ENCODE measurements around the gene SP3.
"Not testable (repeated sequence)": the region's sequence is repeated elsewhere in the genome, so short reads cannot be mapped to it uniquely, and the experiment has no call there.

Gene SP3

GRCh38 chr2:173940208-173941020 is 24.8 kb downstream of the SP3 start:
- DNase-seq, result no peak

- DNase-seq, result no peak
Measured at GRCh38 chr2:173938700-173939384, 26.3 kb downstream of the SP3 start.

GRCh38 chr2:173935305-173935704 is 29.9 kb downstream of the SP3 start:
- no peak for DNase-seq

GRCh38 chr2:173934895-173935294 is 30.3 kb downstream of the SP3 start:
- DNase-seq, result no peak

GRCh38 chr2:173931751-173932150 is 33.4 kb downstream of the SP3 start:
- no peak for DNase-seq

- DNase-seq, result no peak
Measured at GRCh38 chr2:173929441-173929840, 35.7 kb downstream of the SP3 start.

GRCh38 chr2:173926875-173927274 is 38.3 kb downstream of the SP3 start:
- no peak for DNase-seq

- no peak for DNase-seq
Measured at GRCh38 chr2:173924285-173924684, 40.9 kb downstream of the SP3 start.

- no peak for DNase-seq
Measured at GRCh38 chr2:173922760-173923159, 42.4 kb downstream of the SP3 start.

GRCh38 chr2:173922068-173922467 is 43.1 kb downstream of the SP3 start:
- no peak for DNase-seq

GRCh38 chr2:173914055-173914927 is 50.9 kb downstream of the SP3 start:
- DNase-seq, result no peak

GRCh38 chr2:173909846-173910245 is 55.3 kb downstream of the SP3 start:
- DNase-seq, result no peak

- DNase-seq, result no peak
Measured at GRCh38 chr2:173906626-173907025, 58.5 kb downstream of the SP3 start.

- no peak for DNase-seq
Measured at GRCh38 chr2:173903601-173904394, 61.4 kb downstream of the SP3 start.

- no peak for DNase-seq
Measured at GRCh38 chr2:173898996-173899395, 66.2 kb downstream of the SP3 start.

GRCh38 chr2:173898178-173898668 is 67.0 kb downstream of the SP3 start:
- DNase-seq, result no peak

- DNase-seq, result no peak
Measured at GRCh38 chr2:173896755-173897154, 68.4 kb downstream of the SP3 start.

GRCh38 chr2:173892341-173892740 is 72.8 kb downstream of the SP3 start:
- DNase-seq, result no peak

GRCh38 chr2:173891315-173892037 is 73.7 kb downstream of the SP3 start:
- DNase-seq, result no peak

- not testable (repeated sequence) for DNase-seq
Measured at GRCh38 chr2:173889464-173889863, 75.7 kb downstream of the SP3 start.

GRCh38 chr2:173886613-173887012 is 78.6 kb downstream of the SP3 start:
- no peak for DNase-seq

Data from CD4-positive, alpha-beta T cell treated with Interleukin-17A for 1 hour (primary cell).